PC-3 (cell line): ENCODE results near the gene SLF2.

Experiments used
- EZH2phosphoT487 ChIP-seq: fragments of 300-600 bp; sonication (generic); IDR thresholded peaks from 2 replicates; pipeline ENCODE4 v1.6.1; 2018; ENCODE audit warnings: mild to moderate bottlenecking, antibody characterized with exemption, low read length, borderline replicate concordance
- TF ChIP-seq, protein P1 (sequence below): fragments of 300-600 bp; sonication (generic); conservative IDR thresholded peaks from 2 replicates; pipeline ENCODE4 v1.5.1; 2017; ENCODE audit warnings: antibody characterized with exemption, low read depth, mild to moderate bottlenecking, low read length

DNA sequence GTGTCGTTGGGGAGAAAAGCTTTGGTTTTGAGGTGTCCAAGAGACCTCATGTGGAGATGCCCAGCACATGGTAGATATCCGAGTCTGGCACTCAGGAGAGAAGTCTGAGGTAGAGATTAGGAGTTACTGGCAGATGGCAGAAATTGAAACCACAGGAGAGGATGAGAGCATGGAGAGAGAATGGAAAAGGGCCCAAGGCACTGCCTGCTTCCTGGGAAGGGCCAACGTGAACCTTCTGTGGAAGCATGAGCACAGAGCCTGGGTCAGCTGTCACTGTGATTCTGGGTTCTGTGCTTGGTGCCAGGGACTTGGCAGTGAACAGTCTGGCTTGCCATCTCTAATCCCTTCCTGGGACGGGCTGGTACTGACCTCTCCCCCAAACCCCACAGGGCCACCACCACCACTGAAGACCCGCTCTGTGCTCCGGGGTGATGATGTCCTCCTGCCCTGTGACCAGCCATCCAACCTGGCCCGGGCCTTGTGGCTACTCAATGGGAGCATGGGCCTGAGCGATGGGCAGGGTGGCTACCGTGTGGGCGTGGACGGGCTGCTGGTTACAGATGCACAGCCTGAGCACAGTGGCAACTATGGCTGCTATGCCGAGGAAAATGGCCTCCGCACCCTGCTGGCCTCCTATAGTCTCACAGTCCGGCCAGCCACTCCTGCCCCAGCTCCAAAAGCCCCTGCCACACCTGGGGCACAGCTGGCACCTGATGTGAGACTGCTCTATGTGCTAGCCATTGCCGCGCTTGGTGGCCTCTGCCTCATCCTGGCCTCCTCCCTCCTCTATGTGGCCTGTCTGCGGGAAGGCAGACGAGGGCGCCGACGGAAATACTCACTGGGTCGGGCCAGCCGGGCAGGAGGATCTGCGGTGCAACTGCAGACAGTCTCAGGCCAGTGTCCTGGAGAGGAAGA is 70.4 kb downstream of the SLF2 start:
- TF ChIP-seq, protein P1, sequence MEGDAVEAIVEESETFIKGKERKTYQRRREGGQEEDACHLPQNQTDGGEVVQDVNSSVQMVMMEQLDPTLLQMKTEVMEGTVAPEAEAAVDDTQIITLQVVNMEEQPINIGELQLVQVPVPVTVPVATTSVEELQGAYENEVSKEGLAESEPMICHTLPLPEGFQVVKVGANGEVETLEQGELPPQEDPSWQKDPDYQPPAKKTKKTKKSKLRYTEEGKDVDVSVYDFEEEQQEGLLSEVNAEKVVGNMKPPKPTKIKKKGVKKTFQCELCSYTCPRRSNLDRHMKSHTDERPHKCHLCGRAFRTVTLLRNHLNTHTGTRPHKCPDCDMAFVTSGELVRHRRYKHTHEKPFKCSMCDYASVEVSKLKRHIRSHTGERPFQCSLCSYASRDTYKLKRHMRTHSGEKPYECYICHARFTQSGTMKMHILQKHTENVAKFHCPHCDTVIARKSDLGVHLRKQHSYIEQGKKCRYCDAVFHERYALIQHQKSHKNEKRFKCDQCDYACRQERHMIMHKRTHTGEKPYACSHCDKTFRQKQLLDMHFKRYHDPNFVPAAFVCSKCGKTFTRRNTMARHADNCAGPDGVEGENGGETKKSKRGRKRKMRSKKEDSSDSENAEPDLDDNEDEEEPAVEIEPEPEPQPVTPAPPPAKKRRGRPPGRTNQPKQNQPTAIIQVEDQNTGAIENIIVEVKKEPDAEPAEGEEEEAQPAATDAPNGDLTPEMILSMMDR, result no peak
- TF ChIP-seq EZH2phosphoT487, result no peak
